Measurements from ENCODE around the gene SEMA3F.
"Not testable (repeated sequence)": the region's sequence is repeated elsewhere in the genome, so short reads cannot be mapped to it uniquely, and the experiment has no call there.

SEMA3F gene

DNA sequence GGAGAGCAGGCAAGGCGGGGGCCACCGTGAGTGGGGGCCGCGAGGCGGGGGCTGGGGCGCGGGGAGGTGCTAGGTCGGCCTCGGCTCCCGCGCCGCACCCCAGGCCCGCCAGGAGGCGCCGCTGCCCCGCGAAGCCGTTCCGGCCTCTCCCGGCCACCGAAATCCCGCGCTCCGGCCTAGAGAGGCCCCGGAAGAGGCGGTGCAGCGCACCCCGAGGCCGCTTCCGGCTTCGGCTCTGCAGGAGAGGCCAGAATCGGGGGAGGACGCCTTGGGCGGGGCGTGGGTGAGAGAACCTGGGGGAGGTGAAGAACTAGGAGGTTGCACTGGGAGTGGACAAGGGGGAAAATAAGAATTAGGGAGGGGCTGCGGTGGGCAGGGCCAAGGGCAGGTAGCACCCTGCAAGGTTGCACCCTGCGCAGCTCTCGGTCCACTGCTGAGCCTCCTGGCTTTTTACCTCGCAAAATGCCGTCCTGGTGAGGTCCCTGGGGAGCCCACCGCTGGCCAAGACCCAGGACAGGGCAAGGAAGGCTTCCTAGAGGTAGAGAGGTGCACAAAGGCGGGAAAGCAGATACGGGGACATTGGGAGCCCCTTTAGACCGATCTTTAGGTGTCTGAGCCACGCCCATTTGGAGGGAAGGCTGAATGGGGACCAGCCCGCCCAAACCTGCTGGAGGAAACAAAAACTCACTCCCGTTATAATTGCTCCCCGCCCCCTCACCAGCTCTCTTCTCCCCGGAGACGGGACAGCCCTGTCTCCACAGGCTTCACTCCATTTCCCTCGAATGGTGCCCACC, 72.5 kb downstream of the SEMA3F start:
- in situ Hi-C loops (cut with HindIII; ENCODE audit: low sequenced_read_pairs) = no loop called here

DNA sequence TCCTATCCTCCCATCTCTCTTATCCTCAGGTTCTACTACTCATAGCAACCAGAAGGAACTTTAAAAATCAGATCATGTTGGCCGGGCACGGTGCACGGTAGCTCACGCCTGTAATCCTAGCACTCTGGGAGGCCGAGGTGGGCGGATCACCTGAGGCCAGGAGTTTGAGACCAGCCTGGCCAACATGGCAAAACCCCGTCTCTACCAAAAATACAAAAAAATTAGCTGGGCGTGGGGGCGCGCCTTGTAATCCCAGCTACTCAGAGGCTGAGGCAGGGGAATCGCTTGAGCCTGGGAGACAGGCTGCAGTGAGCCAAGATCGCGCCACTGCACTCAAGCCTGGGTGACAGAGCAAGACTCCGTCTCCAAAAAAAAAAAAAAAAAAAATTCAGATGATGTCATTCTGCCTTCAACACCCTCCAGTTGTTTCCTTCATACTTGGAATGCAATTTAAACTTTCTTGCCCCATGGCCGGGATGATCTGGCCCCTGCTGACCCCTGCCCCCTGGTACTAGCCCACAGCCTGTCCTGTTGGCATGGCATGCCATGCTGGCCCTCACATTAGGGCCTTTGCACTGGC, 73.2 kb downstream of the SEMA3F start:
- in situ Hi-C loops (cut with HindIII; ENCODE audit: low sequenced_read_pairs) = not testable (repeated sequence)

DNA sequence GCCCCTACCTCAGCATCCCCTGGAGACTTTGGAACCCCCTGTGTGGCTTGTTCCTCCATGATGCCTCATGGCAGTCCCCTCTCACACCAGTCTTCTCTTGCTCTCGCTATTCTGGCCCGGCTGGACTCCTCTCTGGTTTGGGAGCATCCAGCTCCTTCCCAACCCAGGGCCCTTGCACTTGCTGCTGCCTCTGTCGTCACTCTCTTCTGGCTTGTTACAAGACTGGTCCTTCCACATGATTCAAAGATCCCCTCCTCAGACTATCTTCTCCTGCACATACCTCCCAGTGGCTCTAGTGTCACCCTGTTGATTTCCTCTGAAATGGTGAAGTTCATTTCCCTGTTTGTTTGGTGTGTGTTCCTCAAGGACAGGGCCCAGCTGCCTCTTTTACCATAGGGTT, 74.4 kb downstream of the SEMA3F start:
- in situ Hi-C loops (cut with HindIII; ENCODE audit: low sequenced_read_pairs) = no loop called here

DNA sequence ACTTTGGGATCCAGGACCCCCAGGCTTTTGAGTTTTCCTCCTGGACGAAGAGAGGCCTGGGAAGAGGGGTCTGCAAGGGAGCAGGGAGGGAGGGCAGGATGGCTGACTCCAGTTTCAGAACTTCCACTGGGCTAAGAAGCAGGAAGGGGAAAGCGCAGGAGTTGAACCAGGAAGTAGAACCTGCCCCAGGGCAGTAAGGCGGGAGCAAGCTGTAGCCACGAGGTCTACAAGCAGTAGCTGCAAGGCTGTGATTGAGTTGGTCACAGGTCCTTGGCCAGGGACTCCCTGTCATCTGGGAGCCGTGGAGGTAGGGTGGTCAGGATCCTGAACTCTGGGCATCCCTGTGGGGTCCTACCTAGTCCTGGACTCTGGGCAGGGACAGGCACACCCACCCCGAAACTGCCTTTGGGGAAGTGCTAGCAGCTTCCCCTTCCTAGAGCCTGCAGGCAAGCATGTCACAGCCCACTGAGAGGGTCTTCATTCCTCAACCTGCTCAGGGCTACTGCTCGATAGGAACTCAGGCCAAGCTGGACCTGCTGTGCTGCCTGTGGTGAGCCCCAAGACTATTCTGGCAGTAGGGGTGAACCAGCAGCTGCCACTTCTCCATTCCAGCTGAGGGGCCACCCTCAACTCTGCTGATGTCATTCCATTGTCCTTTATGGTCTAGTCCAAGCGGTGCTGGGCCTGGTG, 75.1 kb downstream of the SEMA3F start:
- in situ Hi-C loops (cut with HindIII; ENCODE audit: low sequenced_read_pairs) = no loop called here

DNA sequence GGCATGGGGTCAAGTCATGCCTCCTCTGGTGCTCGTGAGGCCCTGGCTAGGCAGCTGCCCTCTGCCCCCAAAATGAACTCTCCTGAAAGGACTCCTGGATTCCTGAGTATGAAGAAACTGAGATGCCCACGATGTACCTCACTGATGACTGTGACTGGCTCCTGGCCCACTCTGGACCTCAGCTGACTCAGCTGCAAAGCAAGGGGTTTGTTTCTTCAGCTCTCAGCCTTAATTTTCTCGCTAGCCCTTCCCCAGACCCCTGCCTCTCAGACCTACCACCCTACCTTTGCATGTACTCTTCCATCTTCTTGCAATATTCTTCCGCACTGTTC, 75.6 kb downstream of the SEMA3F start:
- in situ Hi-C loops (cut with HindIII; ENCODE audit: low sequenced_read_pairs) = no loop called here

DNA sequence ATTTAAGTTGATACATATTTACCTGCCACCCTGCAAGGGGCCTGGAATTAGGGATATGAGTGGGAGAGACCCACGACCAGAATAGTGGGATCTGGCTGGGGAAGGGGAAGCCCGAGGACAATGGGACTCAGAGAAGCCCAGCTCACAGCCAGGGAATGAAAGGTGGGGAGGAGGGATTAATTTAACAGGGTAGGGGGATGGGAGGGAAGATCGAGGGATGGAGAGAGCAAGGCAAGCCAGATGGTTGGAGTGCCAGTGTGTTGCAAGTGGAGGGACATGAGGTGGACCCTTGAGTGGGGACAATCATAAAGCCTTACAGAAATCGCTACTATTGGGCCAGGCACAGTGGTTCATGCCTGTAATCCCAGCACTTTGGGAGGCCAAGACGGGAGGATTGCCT, 76.5 kb downstream of the SEMA3F start:
- in situ Hi-C loops (cut with HindIII; ENCODE audit: low sequenced_read_pairs) = no loop called here

DNA sequence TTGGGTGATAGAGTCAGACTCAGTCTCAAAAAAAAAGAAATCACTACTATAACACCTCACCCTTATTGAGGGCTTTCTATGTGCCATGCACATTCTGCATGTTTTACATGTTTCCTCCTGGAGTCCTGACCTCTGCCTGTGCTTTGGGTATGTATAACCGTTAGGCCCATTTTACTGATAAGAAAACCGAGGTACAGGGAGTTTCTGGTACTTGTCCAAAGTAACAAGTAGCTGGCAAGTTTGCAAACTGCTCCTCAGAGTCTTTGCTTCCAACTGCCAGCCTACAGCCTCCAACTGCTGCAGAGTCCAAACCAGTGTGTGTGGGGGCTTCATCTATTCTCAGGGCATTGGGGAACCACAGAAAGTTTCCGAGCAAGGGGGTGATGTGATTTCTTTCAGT, 77.2 kb downstream of the SEMA3F start:
- in situ Hi-C loops (cut with HindIII; ENCODE audit: low sequenced_read_pairs) = no loop called here

DNA sequence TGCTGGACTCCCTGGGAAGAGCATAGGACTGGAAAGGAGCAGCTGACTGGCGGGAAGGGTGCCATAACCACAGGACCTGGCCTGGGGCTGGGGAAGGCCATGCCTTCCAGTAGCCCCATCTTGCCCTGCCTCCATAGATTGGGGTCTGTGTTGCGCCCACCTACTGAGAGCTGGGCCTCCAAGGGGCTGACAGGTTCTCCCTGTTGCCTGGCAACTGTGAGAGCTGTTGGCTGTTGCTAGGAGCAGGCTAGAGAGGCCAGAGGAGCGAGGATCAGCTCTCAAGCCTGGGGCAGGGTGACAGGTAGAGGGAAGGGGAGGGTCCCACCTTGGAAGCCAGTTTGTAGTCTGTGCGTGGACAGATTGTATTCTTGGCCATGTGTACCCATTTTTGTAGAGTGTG, 78.1 kb downstream of the SEMA3F start:
- in situ Hi-C loops (cut with HindIII; ENCODE audit: low sequenced_read_pairs) = no loop called here

DNA sequence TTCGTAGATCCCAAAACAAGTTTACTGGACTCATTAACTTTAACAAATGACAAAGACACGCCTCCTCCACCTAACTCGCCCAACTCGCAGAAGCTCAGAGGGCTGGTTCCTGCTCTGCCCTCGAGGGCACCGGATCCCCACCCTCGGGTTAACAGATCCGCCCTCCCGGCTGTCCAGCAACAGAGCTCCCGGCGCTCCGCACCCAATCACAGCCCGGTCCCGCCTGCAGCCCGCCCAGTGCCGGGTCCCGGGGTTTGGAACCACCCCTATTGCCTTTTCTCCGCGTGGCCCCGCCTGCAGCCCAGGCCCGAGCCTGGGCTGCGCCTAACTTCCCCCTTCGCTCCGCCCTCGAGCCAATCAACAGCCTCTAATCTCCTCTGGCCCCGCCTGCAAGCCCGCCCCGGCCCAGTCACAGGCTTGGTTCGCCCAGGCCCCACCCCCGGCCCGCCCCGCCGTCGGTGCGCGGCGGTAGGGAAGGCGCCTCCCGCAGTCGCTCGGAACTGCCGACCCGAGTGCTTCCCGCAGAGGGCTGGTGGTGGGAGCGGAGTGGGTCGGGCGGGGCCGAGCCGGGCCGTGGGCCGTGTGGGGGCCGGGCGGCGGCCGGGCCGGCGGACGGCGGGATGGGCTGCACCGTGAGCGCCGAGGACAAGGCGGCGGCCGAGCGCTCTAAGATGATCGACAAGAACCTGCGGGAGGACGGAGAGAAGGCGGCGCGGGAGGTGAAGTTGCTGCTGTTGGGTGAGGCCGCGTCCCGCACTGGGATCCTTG, 80.8 kb downstream of the SEMA3F start, which contains the start of gene GNAI2:
TSS of gene GNAI2 (plus strand) at position 489 of the 768 bp plus-strand sequence. CDS start at position 621, 132 bp downstream.
- in situ Hi-C loops (cut with HindIII; ENCODE audit: low sequenced_read_pairs) = no loop called here

DNA sequence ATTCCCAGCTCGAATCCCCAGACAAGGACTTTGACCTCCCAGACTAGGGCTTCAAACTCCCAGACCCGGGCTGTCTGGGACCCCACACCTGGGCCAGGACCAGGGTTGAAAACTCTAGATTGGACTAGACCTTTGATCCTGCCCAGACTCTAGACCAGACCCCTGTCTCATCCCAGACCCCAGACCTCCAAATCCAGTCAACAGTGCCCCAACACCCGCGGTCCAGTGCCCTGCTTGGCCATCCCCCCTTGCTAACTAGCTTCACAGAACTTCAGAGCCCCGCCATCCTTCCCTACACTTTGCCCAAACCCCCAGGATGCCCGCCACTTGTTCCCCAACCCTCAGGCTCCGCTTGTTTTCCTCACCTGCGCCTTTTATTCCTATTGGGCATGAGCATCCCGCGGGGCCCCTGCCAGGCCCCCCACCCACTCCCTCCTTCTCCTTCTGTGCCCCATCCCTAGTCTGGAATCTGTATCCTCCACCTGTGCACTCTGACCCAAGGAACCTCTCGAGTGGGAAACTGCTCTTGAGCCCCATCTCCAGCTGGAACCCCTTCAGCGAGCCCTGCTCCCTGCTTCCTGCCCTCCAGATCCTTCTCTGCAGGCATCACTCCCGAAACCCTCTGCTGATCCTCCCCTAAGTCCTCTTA, 81.5 kb downstream of the SEMA3F start:
- in situ Hi-C loops (cut with HindIII; ENCODE audit: low sequenced_read_pairs) = no loop called here

DNA sequence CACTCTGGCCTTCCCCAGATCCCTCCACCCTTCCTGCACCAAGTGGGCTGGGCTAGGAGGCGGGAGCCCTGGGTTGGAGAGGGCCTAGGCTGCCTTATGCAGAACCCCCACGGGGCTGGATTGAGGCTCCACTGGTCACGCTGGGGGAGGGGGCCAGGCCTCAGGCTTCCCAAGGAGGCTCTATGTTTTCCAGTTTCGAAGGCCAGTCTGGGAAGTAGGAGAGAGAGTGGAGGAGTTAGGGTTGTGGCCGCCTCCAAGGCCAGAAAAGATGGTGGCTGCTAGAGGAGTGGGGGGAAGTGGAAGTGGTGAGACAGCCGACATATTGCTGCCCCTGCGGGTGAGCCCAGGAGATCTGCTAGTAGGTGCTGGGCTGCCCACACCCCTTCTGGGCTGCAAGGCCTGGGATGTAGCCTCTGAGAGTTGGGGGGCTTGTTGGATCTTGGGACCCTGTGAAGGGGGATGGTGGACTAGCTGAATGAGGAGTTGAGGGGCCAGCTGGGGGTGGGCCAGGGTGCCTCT, 82.1 kb downstream of the SEMA3F start:
- in situ Hi-C loops (cut with HindIII; ENCODE audit: low sequenced_read_pairs) = no loop called here

DNA sequence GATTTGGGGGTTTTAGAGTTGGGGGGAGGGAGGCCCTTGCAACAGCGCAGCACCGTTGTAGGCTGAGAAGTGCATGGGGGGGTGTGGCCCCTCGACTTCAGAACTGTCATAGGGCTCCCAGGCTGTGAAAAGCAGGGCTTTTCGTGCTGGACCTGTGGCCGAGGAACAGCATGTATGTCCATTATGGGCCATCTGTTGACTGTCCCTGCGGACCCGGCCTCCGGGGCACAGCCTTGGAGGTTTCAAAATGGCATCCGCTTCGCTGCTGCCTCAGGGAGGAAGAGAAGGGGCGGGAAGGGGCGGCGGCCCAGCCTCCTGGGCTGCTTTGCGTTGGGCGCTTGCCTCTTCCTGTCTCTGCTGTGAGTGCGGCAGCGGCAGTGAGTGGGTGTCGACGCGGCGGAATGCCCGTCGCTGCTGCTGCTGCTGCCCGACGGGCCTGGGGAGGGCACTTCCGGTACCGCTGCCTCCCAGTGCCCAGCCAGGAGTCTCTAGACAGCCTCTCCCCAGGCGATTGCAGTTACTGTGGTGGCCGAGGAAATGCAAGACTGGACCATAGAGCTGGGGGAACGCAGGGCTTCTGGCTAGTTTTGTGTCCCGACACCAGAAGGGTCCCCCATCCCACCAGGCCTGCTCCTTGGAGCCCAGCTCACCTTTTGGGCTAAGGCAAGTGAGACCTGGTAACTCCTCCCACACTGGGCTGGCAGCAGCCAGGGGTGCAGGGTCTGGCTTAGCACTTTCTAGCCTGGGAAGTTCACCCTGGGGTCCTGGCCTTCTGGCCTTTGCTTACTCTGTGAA, 82.8 kb downstream of the SEMA3F start:
- in situ Hi-C loops (cut with HindIII; ENCODE audit: low sequenced_read_pairs) = no loop called here

DNA sequence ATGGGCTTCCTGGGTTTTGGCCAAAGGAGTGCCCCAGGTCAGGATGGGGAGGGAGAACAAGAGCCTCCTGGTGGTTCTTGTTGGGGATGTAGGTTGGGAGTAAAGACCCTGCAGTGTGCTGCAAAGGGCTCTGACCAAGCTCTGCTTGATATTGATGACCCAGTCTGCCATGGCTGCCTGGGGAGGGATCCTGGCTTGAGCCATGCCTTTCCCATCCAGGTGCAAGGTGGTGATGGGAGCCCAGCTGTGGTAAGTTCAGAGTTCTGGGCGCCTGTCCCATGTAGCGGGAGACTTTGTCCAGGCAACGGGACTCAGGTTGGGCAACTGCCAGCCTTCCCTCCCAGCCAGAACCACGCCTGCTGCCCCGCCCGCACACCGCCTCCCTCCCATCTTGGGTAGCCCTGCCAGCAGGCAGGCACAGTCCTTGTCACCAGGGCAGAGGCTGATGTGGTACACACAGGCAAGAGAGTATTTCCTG, 83.5 kb downstream of the SEMA3F start:
- in situ Hi-C loops (cut with HindIII; ENCODE audit: low sequenced_read_pairs) = no loop called here

Measured in endothelial cell of hepatic sinusoid (primary cell).